HepG2 (cell line): ENCODE measurements around the gene NKX1-1. TPM values are rescaled to one million over a fixed set of nuclear protein-coding genes. Genes with fewer than 3 reads are reported as not detected.

ENCODE experiments used
- CEBPG ChIP-seq: IDR thresholded peaks from 2 replicates; pipeline ENCODE4 v1.6.1; 2016
- ESRRA ChIP-seq: sonication (generic); formaldehyde crosslinking; IDR thresholded peaks from 2 replicates; pipeline ENCODE4 v1.5.1; 2020; ENCODE audit warnings: mild to moderate bottlenecking, low read depth, missing genetic modification reagents
- GABPB1 ChIP-seq: IDR thresholded peaks from 2 replicates; pipeline ENCODE4 v1.6.1; 2016; ENCODE audit warnings: mild to moderate bottlenecking, missing genetic modification reagents, moderate library complexity, missing compliant biosample characterization
- HOXA3 ChIP-seq: sonication (generic); formaldehyde crosslinking; IDR thresholded peaks from 2 replicates; pipeline ENCODE4 v1.5.0; 2020; ENCODE audit warnings: missing genetic modification reagents
- KAT2B ChIP-seq: fragments of 150-350 bp; IDR thresholded peaks from 2 replicates; pipeline ENCODE4 v1.6.1; 2014; ENCODE audit warnings: low read depth, low read length, borderline replicate concordance
- MIER3 ChIP-seq: IDR thresholded peaks from 2 replicates; pipeline ENCODE4 v1.6.1; 2016; ENCODE audit warnings: missing compliant biosample characterization, borderline replicate concordance
- MXI1 ChIP-seq: IDR thresholded peaks from 3 replicates; pipeline ENCODE4 v1.6.1; 2012; ENCODE audit warnings: low read depth, low read length, inconsistent platforms, borderline replicate concordance
- MYC ChIP-seq: sonication (generic); formaldehyde crosslinking; IDR thresholded peaks from 2 replicates; pipeline ENCODE4 v1.9.0; 2021; ENCODE audit warnings: missing genetic modification reagents, borderline replicate concordance
- NFYB ChIP-seq: sonication (generic); formaldehyde crosslinking; IDR thresholded peaks from 2 replicates; pipeline ENCODE4 v1.4.0; 2020; ENCODE audit warnings: missing genetic modification reagents
- PTBP1 ChIP-seq: fragments of 200-400 bp; formaldehyde crosslinking; IDR thresholded peaks from 2 replicates; pipeline ENCODE4 v1.6.1; 2018; ENCODE audit warnings: low read length, low read depth; ENCODE audit not compliant: poor library complexity, severe bottlenecking
- RELA ChIP-seq: sonication (generic); formaldehyde crosslinking; IDR thresholded peaks from 2 replicates; pipeline ENCODE4 v1.4.0; 2020; ENCODE audit warnings: missing genetic modification reagents
- RFXANK ChIP-seq: IDR thresholded peaks from 2 replicates; pipeline ENCODE4 v1.6.1; 2016
- SMAD9 ChIP-seq: sonication (generic); formaldehyde crosslinking; IDR thresholded peaks from 2 replicates; pipeline ENCODE4 v1.5.1; 2020; ENCODE audit warnings: mild to moderate bottlenecking, missing genetic modification reagents
- SUZ12 ChIP-seq: fragments of 150-350 bp; IDR thresholded peaks from 2 replicates; pipeline ENCODE4 v1.6.1; 2014; ENCODE audit warnings: low read depth, low read length
- TBP ChIP-seq: sonication (generic); formaldehyde crosslinking; IDR thresholded peaks from 2 replicates; pipeline ENCODE4 v1.5.0; 2020; ENCODE audit warnings: missing genetic modification reagents
- WIZ ChIP-seq: sonication (generic); formaldehyde crosslinking; IDR thresholded peaks from 2 replicates; pipeline ENCODE4 v1.5.1; 2020; ENCODE audit warnings: mild to moderate bottlenecking, missing genetic modification reagents
- ZBTB1 ChIP-seq: sonication (generic); formaldehyde crosslinking; IDR thresholded peaks from 2 replicates; pipeline ENCODE4 v1.4.0; 2020; ENCODE audit warnings: missing genetic modification reagents, borderline replicate concordance
- ZFY ChIP-seq: sonication (generic); formaldehyde crosslinking; IDR thresholded peaks from 2 replicates; pipeline ENCODE4 v1.4.0; 2020; ENCODE audit warnings: missing genetic modification reagents
- ZNF138 ChIP-seq: sonication (generic); formaldehyde crosslinking; IDR thresholded peaks from 2 replicates; pipeline ENCODE4 v1.5.0; 2020; ENCODE audit warnings: mild to moderate bottlenecking, low read depth, missing genetic modification reagents
- ZNF572 ChIP-seq: sonication (generic); formaldehyde crosslinking; IDR thresholded peaks from 2 replicates; pipeline ENCODE4 v1.5.1; 2020; ENCODE audit warnings: mild to moderate bottlenecking, missing genetic modification reagents
- ZNF713 ChIP-seq: sonication (generic); formaldehyde crosslinking; IDR thresholded peaks from 2 replicates; pipeline ENCODE4 v1.4.0; 2020; ENCODE audit warnings: mild to moderate bottlenecking, missing genetic modification reagents
- ZNF841 ChIP-seq: sonication (generic); formaldehyde crosslinking; IDR thresholded peaks from 2 replicates; pipeline ENCODE4 v1.8.1; 2023; ENCODE audit warnings: missing genetic modification reagents, borderline replicate concordance
- polyA plus RNA-seq, 8 experiments: library from polyadenylated mRNA; depleted of rRNA in 3 of 8; stranded (reverse) in 7 of 8; unstranded in 1 of 8; fragments of >200 nt; fragmentation: Illumina TruSeq in 4 of 8; extraction: Trizol in 4 of 8; gene quantifications; 2 replicates each; pipeline versions ENCODE4 v1.2.1 to v1.2.3, GENCODE V29; 2011 to 2016; ENCODE audit warnings: low read depth in 4 of 8, missing spikeins in 1 of 8, mixed read lengths in 1 of 8; ENCODE audit not compliant: insufficient read depth in 1 of 8
- total RNA-seq, 5 experiments: library from RNA; depleted of rRNA; stranded (reverse); fragments of >200 nt; fragmentation: Illumina TruSeq; extraction: Trizol; gene quantifications; 2 replicates each; pipeline ENCODE4 v1.2.3, GENCODE V29; 2016; ENCODE audit warnings: low read depth in 1 of 5
- TF ChIP-seq, protein P1 (sequence below): sonication (generic); formaldehyde crosslinking; IDR thresholded peaks from 2 replicates; pipeline ENCODE4 v1.8.0; 2022; ENCODE audit warnings: low read depth, missing genetic modification reagents
- TF ChIP-seq, protein P2 (sequence below): fragments of 450-650 bp; IDR thresholded peaks from 2 replicates; pipeline ENCODE4 v1.6.1; 2016
- TF ChIP-seq, protein P3 (sequence below): sonication (generic); formaldehyde crosslinking; IDR thresholded peaks from 2 replicates; pipeline ENCODE4 v1.4.0; 2020; ENCODE audit warnings: low read depth, mild to moderate bottlenecking, missing genetic modification reagents
- TF ChIP-seq, protein P4 (sequence below): sonication (generic); formaldehyde crosslinking; IDR thresholded peaks from 2 replicates; pipeline ENCODE4 v1.4.0; 2020; ENCODE audit warnings: missing genetic modification reagents

The NKX1-1 gene
- total and polyA plus RNA-seq, 2 of the 13 experiments (the other 11 are each of a cell fraction or from before 2014, with no cell fraction given), result not detected

DNA sequence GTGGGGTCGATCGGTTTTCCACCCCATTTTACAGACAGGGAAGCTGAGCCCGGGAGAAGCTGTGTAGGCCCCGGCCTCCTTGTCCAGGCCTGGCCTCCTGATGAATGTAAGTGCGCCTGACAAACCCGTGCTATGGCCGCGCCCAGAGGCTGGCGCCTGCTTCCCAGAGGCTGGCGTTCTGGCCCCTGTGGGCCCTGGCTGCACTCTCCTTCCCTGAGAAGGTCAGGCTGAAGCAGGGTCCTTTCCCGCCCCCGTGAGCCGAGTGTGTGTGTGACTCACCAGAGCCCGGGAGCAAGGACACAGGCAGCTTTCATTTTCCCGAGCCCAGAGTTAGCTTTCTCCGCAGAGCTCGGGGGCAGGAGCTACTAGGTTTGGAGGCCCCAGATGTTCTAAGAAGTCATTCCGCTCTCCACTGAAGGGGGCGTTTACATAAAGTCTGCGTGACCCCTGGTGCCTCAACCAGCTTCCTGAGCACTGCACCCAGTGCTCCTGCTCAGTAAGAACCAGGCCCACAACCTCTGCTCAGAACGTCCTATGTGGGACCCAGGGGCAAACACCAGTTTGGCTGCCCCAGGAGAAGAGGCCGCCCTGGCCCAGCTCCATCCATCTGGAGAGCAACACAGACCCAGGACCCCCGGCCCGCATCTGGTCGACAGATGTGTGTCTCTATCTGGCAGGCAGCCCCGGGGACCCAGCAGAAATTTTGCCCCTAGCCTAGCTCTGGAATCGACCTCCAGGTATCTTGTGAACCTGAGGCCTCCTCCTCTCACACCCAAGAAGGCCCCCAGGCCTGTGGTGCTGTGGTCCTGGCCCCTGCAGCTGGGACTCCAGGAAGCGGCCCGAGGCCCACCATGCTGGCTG, 45.6 kb downstream of the NKX1-1 start (continued):
- TF ChIP-seq, protein P1, sequence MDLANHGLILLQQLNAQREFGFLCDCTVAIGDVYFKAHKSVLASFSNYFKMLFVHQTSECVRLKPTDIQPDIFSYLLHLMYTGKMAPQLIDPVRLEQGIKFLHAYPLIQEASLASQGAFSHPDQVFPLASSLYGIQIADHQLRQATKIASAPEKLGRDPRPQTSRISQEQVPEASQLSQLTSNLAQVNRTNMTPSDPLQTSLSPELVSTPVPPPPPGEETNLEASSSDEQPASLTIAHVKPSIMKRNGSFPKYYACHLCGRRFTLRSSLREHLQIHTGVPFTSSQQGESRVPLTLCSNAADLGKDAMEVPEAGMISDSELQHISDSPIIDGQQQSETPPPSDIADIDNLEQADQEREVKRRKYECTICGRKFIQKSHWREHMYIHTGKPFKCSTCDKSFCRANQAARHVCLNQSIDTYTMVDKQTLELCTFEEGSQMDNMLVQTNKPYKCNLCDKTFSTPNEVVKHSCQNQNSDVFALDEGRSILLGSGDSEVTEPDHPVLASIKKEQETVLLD (CRISPR knock-in tag), result no peak
- no peak for TF ChIP-seq ZBTB1 (CRISPR knock-in tag)
- no peak for TF ChIP-seq ZNF713
- TF ChIP-seq ZFY (CRISPR knock-in tag), result peak; percentile 40; the same call in 1 of the 2 replicates
- no peak for TF ChIP-seq ZNF138
- no peak for TF ChIP-seq RFXANK
- peak; percentile 35; the same call in 1 of the 2 replicates for TF ChIP-seq MYC (CRISPR knock-in tag)
- TF ChIP-seq, protein P2, sequence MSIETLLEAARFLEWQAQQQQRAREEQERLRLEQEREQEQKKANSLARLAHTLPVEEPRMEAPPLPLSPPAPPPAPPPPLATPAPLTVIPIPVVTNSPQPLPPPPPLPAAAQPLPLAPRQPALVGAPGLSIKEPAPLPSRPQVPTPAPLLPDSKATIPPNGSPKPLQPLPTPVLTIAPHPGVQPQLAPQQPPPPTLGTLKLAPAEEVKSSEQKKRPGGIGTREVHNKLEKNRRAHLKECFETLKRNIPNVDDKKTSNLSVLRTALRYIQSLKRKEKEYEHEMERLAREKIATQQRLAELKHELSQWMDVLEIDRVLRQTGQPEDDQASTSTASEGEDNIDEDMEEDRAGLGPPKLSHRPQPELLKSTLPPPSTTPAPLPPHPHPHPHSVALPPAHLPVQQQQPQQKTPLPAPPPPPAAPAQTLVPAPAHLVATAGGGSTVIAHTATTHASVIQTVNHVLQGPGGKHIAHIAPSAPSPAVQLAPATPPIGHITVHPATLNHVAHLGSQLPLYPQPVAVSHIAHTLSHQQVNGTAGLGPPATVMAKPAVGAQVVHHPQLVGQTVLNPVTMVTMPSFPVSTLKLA, result no peak
- no peak for TF ChIP-seq MIER3 (CRISPR knock-in tag)
- no peak for TF ChIP-seq ZNF572
- no peak for TF ChIP-seq KAT2B
- TF ChIP-seq NFYB (CRISPR knock-in tag), result no peak
- TF ChIP-seq, protein P3, sequence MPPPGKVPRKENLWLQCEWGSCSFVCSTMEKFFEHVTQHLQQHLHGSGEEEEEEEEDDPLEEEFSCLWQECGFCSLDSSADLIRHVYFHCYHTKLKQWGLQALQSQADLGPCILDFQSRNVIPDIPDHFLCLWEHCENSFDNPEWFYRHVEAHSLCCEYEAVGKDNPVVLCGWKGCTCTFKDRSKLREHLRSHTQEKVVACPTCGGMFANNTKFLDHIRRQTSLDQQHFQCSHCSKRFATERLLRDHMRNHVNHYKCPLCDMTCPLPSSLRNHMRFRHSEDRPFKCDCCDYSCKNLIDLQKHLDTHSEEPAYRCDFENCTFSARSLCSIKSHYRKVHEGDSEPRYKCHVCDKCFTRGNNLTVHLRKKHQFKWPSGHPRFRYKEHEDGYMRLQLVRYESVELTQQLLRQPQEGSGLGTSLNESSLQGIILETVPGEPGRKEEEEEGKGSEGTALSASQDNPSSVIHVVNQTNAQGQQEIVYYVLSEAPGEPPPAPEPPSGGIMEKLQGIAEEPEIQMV (CRISPR knock-in tag), result no peak
- TF ChIP-seq HOXA3 (CRISPR knock-in tag), result peak; percentile 40; the same call in 1 of the 2 replicates
- TF ChIP-seq MXI1, result no peak
- no peak for TF ChIP-seq ZNF841
- TF ChIP-seq SMAD9, result no peak
- TF ChIP-seq RELA, result no peak
- no peak for TF ChIP-seq WIZ
- TF ChIP-seq, protein P4, sequence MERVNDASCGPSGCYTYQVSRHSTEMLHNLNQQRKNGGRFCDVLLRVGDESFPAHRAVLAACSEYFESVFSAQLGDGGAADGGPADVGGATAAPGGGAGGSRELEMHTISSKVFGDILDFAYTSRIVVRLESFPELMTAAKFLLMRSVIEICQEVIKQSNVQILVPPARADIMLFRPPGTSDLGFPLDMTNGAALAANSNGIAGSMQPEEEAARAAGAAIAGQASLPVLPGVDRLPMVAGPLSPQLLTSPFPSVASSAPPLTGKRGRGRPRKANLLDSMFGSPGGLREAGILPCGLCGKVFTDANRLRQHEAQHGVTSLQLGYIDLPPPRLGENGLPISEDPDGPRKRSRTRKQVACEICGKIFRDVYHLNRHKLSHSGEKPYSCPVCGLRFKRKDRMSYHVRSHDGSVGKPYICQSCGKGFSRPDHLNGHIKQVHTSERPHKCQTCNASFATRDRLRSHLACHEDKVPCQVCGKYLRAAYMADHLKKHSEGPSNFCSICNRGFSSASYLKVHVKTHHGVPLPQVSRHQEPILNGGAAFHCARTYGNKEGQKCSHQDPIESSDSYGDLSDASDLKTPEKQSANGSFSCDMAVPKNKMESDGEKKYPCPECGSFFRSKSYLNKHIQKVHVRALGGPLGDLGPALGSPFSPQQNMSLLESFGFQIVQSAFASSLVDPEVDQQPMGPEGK (CRISPR knock-in tag), result peak; percentile 17; the same call in 1 of the 2 replicates
- no peak for TF ChIP-seq CEBPG (CRISPR knock-in tag)
- TF ChIP-seq PTBP1, result no peak
- no peak for TF ChIP-seq TBP (CRISPR knock-in tag)
- TF ChIP-seq ESRRA (CRISPR knock-in tag), result peak; percentile 38; the same call in 1 of the 2 replicates
- no peak for TF ChIP-seq GABPB1 (CRISPR knock-in tag)
- TF ChIP-seq SUZ12, result no peak
